Adrenal gland (tissue), 12 donors: ENCODE measurements around the gene CPXM1. TPM values are rescaled to one million over a fixed set of nuclear protein-coding genes. Genes with fewer than 3 reads are reported as not detected.

Source experiments
- DNase-seq, 7 donors: peaks; one replicate each; pipeline ENCODE4 v3.0.0-alpha.2; 2019 to 2020
- H3K27ac ChIP-seq, 5 donors: fragments of 200-600 bp; sonication (generic) in 4 of 5; 1 replicate in 3 of 5; 2 replicates in 2 of 5; pipeline versions ENCODE4 v1.5.1 to v1.8.0; 2016 to 2020; ENCODE audit warnings: mild to moderate bottlenecking in 1 of 5
- H3K27me3 ChIP-seq: fragments of 200-600 bp; 2 replicates; pipeline ENCODE4 v1.8.0; 2021
- H3K36me3 ChIP-seq, 2 donors: fragments of 200-600 bp; replicated peaks in 1 of 2; 1 replicate in 1 of 2; 2 replicates in 1 of 2; pipeline versions ENCODE4 v1.5.1 to v1.8.0; 2018 to 2022
- H3K4me1 ChIP-seq, 2 donors: fragments of 200-600 bp; replicated peaks in 1 of 2; 1 replicate in 1 of 2; 2 replicates in 1 of 2; pipeline versions ENCODE4 v1.5.1 to v1.8.0; 2018 to 2021
- H3K4me3 ChIP-seq, 4 donors: fragments of 200-600 bp; sonication (generic) in 3 of 4; one replicate each; pipeline ENCODE4 v1.5.1; 2016 to 2018
- H3K9me3 ChIP-seq, 3 donors: fragments of 200-600 bp; sonication (generic) in 1 of 3; replicated peaks in 1 of 3; 1 replicate in 2 of 3; 2 replicates in 1 of 3; pipeline versions ENCODE4 v1.5.1 to v1.8.0; 2016 to 2021
- CTCF ChIP-seq, 6 experiments: fragments of 450-650 bp in 4 of 6; fragments of 200-600 bp in 2 of 6; sonication (generic) in 1 of 6; IDR thresholded peaks; 1 replicate in 5 of 6; 2 replicates in 1 of 6; pipeline versions ENCODE4 v1.5.1 to v1.8.0; 2016 to 2021; ENCODE audit warnings: antibody characterized with exemption in 6 of 6, mild to moderate bottlenecking in 2 of 6, moderate library complexity in 1 of 6
- POLR2A ChIP-seq, 2 donors: fragments of 450-650 bp; IDR thresholded peaks; one replicate each; pipeline ENCODE4 v1.6.1; 2017; ENCODE audit warnings: antibody characterized with exemption in 2 of 2, mild to moderate bottlenecking in 2 of 2, moderate library complexity in 1 of 2
- WGBS, 4 donors: extraction: QIAGEN DNeasy Blood & Tissue Kit in 2 of 4; methylation state at CpG; one replicate each; pipeline versions ENCODE4 v1.1.5 to v1.1.7; 2013 to 2017; 5-methylcytosine and 5-hydroxymethylcytosine counted together
- intact Hi-C, 2 donors: fragments of 100-400 bp; cut with DNase I; formaldehyde crosslinking; loops; one replicate each; pipeline versions ENCODE4 v1.14.1 to v1.15.0; 2022 to 2023
- polyA plus RNA-seq, 3 donors: library from polyadenylated mRNA; stranded (reverse); fragments of 200-250 nt in 2 of 3; fragments of 350-450 nt in 1 of 3; fragmentation: Illumina TruSeq in 1 of 3; extraction: RNeasy Lipid Tissue Mini Kit (QIAGEN cat#74804) in 1 of 3; gene quantifications; one replicate each; pipeline ENCODE4 v1.2.3, GENCODE V29; 2013 to 2014
- total RNA-seq, 9 donors: library from RNA; depleted of rRNA in 4 of 9; stranded (reverse); fragments of >200 nt in 4 of 9; fragments of 120-200 nt in 1 of 9; fragmentation: NEBNext Ultra II Directional in 1 of 9; extraction: Animal tissue kit (Norgen Biotek cat#: 25700) in 1 of 9; gene quantifications; one replicate each; pipeline versions ENCODE4 v1.1.0 to v1.2.4, GENCODE V29; 2013 to 2023
- donor health status: healthy with polysubstance abuse.
- donor health status: Bipolar disorder and iron deficiency.
- donor health status: DM: yes; HTN: yes; CAD: no.
- donor health status: DM: no; HTN: no; CAD: no.
- donor health status: DM: no; HTN: no; CAD: no.
- donor health status: DM: yes; HTN: yes; CAD: no.

CPXM1 gene
- total and polyA plus RNA-seq, 12 donors: 2.5 to 21.8 (median 11.2) TPM

GRCh38 chr20:2845607-2846006, 45.2 kb upstream of the CPXM1 start:
- no peaks in the 10 kb centered on the region for H3K36me3 ChIP-seq

GRCh38 chr20:2840967-2841531, 40.6 kb upstream of the CPXM1 start:
- Histone ChIP-seq H3K4me1 (peaks cover 12 to 17% of the 10 kb centered on the region in 2 donors), H3K27me3 (no peaks in the 10 kb centered on the region), H3K27ac (peak overlapping the region in 3 of 5 donors; percentile 72 to 94 (median 91)), H3K36me3 (no peaks in the 10 kb centered on the region), H3K9me3 (no peaks in the 10 kb centered on the region), H3K4me3 (peak overlapping the region in 3 of 4 donors; percentile 67 to 70 (median 69))
- intact Hi-C loops: no loop called here
- TF ChIP-seq CTCF (IDR thresholded peaks at IDR 0.05): no peak
- no peak for TF ChIP-seq POLR2A (IDR thresholded peaks at IDR 0.05)
- DNase-seq: peak; percentile 43 to 80 (median 64)
- WGBS, 4 donors: 4 to 15% (median 6%) methylated on average over 13 to 33 of the region's 33 CpGs

More at GRCh38 chr20:2845607-2846006, 45.2 kb upstream of the CPXM1 start:
- Histone ChIP-seq H3K4me1 (peaks cover 7 to 11% of the 10 kb centered on the region in 2 donors), H3K4me3 (no peak overlapping the region), H3K9me3 (no peaks in the 10 kb centered on the region), H3K27ac (no peak overlapping the region), H3K27me3 (no peaks in the 10 kb centered on the region)
- no peak for DNase-seq
- TF ChIP-seq POLR2A (IDR thresholded peaks at IDR 0.05) (no peak), CTCF (IDR thresholded peaks at IDR 0.05) (no peak)
- intact Hi-C loops: no loop called here
- WGBS, 4 donors: 72 to 87% (median 81%) methylated on average over 2 of the region's 2 CpGs

DNA sequence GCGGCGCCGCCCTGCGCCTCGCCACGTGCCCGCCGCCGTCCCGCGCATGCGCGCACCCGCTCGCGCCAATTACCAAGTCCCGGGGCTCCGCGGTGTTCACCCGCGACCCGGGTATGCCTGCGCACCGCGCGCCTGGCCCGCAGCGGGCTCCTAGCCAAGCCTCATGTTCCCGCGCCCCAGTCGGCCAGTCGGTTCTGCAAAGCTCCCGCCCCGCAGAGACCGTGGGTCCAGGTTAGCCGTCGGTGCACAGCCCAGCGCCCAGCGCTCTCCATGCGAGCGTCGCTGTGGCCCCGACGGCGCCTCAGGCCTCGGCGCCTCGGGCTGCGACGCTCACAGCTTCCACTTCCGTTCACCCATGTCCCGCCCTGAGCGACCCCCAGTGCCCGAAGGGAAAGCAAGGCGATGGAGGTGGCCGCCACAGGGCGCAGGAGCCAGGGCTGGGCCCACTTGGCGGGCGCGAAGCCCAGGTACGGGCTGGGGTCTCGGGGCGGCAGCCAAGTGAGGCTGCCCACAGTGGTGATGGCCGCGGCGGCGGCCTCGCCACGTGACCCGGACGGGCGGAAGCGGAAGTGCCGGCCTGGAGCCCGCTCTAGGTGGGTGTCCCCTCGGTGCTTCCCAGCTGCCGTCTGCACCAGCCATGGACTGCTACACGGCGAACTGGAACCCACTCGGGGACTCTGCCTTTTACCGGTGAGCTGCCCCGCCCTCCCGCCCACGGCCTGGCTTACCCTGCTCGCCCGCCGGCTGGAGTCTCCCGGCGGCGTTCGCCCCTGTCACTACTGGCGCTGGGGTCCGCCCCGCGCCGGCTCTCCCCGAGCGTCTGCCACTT, 39.9 kb upstream of the CPXM1 start, which contains the start of the genes PCED1A and VPS16:
Gene PCED1A, minus strand, starts transcription at position 518 of the 829 bp plus-strand sequence. CDS start 743 bp downstream, outside the sequence.
Gene VPS16, plus strand, starts transcription at position 608 of the 829 bp plus-strand sequence. Its CDS starts 30 bp downstream, at position 638.
- 0 to 3% (median 2%) methylated on average over 1 to 98 of the region's 98 CpGs; no CpG with 5 or more reads in 1 of the 4 donors for WGBS, 4 donors
- peak; percentile 83 to 92 (median 89) for DNase-seq
- H3K9me3 ChIP-seq: no peaks in the 10 kb centered on the region
- TF ChIP-seq CTCF (IDR thresholded peaks at IDR 0.05) (no peak), POLR2A (IDR thresholded peaks at IDR 0.05) (peak; percentile 40 to 50)
- H3K36me3 ChIP-seq: no peaks in the 10 kb centered on the region
- peak within 1 kb of the TSS; percentile 67 to 81 (median 70) for H3K4me3 ChIP-seq
- H3K4me1 ChIP-seq: peaks cover 12 to 17% of the 10 kb centered on the region in 2 donors
- H3K27me3 ChIP-seq: no peaks in the 10 kb centered on the region
- H3K27ac ChIP-seq: peak within 1 kb of the TSS; percentile 61 to 94 (median 83)
- intact Hi-C loops: no loop called here

DNA sequence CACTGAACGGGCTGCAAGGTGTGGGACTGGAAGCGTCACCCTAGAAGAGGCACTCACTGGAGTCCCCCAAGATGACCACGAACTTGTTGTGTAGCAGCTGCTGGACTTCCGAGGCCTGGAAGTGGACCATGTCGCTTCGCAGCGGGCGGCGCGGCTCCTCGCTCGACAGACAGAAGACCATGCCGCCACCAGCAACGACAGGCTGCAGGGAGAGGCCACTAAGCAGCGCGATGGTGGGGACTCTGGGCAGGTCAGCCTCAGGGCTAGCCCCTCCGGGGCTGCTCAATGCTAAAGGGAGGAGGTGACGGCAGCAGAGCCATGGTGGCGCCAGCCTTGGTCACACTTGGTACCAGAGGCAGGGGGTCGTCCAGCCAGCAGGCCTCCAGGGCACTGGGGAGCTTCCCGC, 39.3 kb upstream of the CPXM1 start:
- Histone ChIP-seq H3K9me3 (no peaks in the 10 kb centered on the region), H3K36me3 (no peaks in the 10 kb centered on the region), H3K27me3 (no peaks in the 10 kb centered on the region), H3K27ac (peak overlapping the region in 3 of 5 donors; percentile 72 to 94 (median 91)), H3K4me1 (peaks cover 12 to 17% of the 10 kb centered on the region in 2 donors), H3K4me3 (peak overlapping the region in 3 of 4 donors; percentile 67 to 81 (median 70))
- intact Hi-C loops: no loop called here
- TF ChIP-seq CTCF (IDR thresholded peaks at IDR 0.05): no peak
- 84 to 90% (median 87%) methylated on average over 4 to 21 of the region's 21 CpGs for WGBS, 4 donors
- DNase-seq: peak in 1 of 7 donors; percentile 30
